AG10803 (cell line): ENCODE results near the gene CCL14.

Source experiments
- DNase-seq: peaks from one replicate; pipeline ENCODE4 v3.0.0; 2010; ENCODE audit warnings: low read depth
- H3K4me3 ChIP-seq: 2 replicates; pipeline ENCODE4 v1.5.1; 2011; ENCODE audit warnings: mild to moderate bottlenecking, low read length, control low read depth
- TF ChIP-seq, protein P1 (sequence below): conservative IDR thresholded peaks from 2 replicates; pipeline ENCODE4 v1.5.1; 2011; ENCODE audit warnings: mild to moderate bottlenecking, low read length, control low read depth, inconsistent platforms

Gene CCL14

GRCh38 chr17:35986643-35987042, at the start of gene CCL14:
TSS of gene CCL14 (minus strand) at chr17:35986729. CDS start at chr17:35986649, 80 bp downstream.
- TF ChIP-seq, protein P1, sequence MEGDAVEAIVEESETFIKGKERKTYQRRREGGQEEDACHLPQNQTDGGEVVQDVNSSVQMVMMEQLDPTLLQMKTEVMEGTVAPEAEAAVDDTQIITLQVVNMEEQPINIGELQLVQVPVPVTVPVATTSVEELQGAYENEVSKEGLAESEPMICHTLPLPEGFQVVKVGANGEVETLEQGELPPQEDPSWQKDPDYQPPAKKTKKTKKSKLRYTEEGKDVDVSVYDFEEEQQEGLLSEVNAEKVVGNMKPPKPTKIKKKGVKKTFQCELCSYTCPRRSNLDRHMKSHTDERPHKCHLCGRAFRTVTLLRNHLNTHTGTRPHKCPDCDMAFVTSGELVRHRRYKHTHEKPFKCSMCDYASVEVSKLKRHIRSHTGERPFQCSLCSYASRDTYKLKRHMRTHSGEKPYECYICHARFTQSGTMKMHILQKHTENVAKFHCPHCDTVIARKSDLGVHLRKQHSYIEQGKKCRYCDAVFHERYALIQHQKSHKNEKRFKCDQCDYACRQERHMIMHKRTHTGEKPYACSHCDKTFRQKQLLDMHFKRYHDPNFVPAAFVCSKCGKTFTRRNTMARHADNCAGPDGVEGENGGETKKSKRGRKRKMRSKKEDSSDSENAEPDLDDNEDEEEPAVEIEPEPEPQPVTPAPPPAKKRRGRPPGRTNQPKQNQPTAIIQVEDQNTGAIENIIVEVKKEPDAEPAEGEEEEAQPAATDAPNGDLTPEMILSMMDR = no peak
- H3K4me3 ChIP-seq = no peak within 1 kb of the TSS
- DNase-seq = no peak

DNA sequence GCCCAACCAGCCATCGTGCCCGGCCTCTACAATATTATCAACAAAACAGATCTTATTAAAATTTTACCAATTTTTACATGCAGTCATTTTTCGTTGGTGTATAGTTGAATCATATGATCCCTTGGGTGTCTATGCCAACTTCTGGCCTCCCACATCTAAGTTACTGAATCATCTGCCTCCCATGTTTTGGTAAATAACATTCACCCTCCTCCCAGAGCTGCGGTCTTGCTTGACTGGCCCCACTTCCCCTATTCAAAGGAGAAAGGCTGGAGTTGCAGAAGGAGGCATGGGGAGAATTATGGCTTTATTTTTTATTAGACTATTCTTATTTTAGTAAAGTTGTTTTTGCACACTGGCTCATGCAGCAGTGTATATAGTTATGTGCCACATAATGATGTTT, 49.7 kb upstream of the CCL14 start:
- DNase-seq = no peak
- H3K4me3 ChIP-seq = no peak overlapping the region
- TF ChIP-seq, protein P1 = no peak

DNA sequence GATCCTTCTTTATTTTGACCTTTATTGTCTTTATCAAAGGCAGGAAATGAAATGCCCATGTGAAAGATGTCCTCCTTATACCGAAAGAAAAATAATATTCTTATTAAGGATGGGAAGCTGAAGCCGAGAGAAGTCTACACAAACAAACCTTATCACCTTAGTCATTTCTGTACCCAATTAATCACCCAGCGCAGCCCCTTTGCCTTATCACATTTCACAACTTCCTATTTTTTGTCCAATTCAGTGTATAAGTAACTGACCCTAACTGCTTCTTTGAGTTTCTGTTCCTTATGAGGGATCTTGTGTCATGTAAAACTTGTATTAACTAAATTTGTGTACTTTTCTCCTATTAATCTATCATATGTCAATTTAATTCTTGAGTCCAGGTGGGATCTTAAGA, 47.6 kb upstream of the CCL14 start:
- TF ChIP-seq, protein P1 = no peak
- DNase-seq = no peak
- H3K4me3 ChIP-seq = no peak overlapping the region

DNA sequence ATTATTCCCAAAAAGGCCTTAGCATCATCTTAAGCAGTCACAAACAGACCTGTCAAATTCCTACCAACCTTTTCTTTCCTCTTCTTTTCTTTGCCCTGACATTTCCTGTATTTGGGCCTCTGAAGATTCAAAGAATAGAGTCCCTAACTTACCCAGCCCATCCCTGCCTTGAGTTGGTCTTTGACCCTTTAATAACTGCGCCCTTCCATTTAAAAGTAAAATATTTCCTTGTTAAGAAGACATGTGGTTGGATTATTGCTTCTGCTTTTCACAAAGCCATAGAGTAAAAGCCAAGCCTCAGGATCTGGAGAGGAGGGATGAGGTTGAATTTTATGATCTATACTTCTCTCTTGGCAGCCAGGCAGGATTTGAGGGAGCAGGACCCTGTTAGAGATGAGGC, 44.4 kb upstream of the CCL14 start:
- DNase-seq = no peak
- TF ChIP-seq, protein P1 = no peak
- H3K4me3 ChIP-seq = no peak overlapping the region

DNA sequence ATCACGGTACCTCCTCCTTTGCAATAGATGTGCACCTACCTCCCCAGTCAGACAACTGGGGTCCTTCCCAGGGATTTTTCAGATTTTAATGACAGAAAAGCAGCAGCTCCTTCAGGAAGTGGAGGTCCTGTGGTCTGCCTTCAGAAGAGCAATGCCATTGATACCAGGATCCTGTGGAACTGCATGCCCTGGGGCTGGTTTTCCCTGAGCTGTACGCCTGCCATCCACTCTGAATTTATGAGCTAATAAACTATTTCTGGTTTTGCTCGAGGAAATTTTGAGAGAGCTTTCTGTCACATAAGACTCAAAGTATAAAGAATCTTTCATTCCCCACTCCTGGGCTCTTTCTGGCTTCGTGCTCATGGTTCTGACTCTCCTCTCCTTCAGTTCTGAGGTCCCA, 41.2 kb upstream of the CCL14 start:
- TF ChIP-seq, protein P1 = no peak
- DNase-seq = no peak
- H3K4me3 ChIP-seq = no peak overlapping the region

DNA sequence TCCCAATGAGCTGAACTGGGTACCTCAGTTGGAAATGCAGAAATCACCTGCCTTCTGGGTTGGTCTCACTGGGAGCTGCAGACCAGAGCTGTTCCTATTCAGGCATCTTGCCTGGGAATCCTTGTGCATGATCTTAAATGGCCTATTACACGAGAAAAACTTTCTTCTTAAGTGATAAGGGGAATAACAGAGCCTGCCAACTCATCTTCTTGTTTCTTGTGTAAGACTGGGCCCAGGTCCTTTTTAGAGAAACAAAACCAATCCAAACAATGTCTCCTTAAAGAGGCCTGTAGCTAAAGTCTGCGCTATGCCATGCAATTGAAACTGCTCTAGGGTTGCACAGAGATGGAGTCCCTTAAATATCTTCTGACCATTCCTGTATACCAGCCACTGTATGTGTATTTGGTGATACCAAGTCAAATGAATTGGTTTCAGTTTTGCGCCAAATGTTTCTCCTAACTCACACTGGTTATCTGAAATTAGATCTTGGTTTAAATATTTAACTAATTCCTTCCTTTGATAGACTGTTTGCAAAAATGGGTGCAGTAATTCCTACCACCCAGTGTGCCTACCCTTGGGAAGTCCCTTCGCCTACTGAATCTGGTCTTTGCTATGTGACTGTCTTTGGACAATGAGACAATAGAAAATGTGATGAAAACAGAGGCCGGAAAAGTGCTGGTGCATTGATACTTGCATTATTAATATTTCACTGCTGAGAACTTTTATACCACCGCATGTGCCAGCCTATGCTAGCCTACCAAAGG, 37.8 kb upstream of the CCL14 start:
- TF ChIP-seq, protein P1 = no peak
- no peak overlapping the region for H3K4me3 ChIP-seq
- no peak for DNase-seq

DNA sequence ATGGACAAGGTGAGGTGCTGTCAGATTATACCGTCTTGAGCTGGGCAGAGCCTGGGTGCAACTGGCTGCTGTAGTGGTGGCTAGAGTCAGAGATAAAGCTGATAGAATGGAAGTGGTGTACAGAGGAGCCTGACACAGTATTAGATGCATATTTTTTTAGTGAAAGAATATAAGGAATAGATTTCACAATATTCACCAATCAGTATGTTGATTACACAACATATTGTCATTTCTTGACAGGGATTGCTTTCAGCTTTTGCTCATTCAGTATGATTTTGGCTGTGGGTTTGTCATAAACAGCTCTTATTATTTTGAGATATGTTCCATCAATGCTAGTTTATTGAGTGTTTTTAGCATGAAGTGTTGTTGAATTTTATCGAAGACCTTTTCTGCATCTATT, 32.9 kb upstream of the CCL14 start:
- TF ChIP-seq, protein P1 = no peak
- no peak for DNase-seq
- H3K4me3 ChIP-seq = no peak overlapping the region
